HG03439 (cell line): ENCODE results near the gene PTPRA.
"Not testable (repeated sequence)": the region's sequence is repeated elsewhere in the genome, so short reads cannot be mapped to it uniquely, and the experiment has no call there.

ENCODE experiments used
- ATAC-seq: cut with Tn5 transposase; IDR thresholded peaks from one replicate; pipeline ENCODE4 v1.9.1; 2021; ENCODE audit warnings: mild to moderate bottlenecking, moderate library complexity; ENCODE audit not compliant: unreplicated experiment

The PTPRA gene

DNA sequence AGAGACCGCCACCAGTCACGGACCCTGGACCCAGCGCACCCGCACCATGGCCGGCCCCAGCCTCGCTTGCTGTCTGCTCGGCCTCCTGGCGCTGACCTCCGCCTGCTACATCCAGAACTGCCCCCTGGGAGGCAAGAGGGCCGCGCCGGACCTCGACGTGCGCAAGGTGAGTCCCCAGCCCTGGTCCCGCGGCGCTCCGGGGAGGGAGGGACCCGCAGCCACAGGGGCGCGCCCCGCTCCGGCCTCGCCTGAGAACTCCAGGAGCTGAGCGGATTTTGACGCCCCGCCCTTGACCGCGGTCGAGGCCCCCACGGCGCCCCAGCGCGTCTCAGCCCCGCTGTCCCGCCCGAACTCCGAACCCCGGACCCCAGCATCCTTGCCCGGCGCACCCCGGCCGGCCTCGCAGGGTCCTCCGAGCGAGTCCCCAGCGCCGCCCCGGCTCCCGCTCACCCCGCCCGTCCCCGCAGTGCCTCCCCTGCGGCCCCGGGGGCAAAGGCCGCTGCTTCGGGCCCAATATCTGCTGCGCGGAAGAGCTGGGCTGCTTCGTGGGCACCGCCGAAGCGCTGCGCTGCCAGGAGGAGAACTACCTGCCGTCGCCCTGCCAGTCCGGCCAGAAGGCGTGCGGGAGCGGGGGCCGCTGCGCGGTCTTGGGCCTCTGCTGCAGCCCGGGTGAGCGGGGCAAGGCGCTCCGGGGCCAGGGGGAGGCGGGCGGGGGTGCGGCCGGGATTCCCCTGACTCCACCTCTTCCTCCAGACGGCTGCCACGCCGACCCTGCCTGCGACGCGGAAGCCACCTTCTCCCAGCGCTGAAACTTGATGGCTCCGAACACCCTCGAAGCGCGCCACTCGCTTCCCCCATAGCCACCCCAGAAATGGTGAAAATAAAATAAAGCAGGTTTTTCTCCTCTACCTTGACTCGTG is 198.6 kb downstream of the PTPRA start, which contains the start of gene OXT:
Gene OXT, plus strand, starts transcription at position 11 of the 920 bp plus-strand sequence. Its CDS starts 36 bp downstream, at position 47.
- ATAC-seq: no peak

DNA sequence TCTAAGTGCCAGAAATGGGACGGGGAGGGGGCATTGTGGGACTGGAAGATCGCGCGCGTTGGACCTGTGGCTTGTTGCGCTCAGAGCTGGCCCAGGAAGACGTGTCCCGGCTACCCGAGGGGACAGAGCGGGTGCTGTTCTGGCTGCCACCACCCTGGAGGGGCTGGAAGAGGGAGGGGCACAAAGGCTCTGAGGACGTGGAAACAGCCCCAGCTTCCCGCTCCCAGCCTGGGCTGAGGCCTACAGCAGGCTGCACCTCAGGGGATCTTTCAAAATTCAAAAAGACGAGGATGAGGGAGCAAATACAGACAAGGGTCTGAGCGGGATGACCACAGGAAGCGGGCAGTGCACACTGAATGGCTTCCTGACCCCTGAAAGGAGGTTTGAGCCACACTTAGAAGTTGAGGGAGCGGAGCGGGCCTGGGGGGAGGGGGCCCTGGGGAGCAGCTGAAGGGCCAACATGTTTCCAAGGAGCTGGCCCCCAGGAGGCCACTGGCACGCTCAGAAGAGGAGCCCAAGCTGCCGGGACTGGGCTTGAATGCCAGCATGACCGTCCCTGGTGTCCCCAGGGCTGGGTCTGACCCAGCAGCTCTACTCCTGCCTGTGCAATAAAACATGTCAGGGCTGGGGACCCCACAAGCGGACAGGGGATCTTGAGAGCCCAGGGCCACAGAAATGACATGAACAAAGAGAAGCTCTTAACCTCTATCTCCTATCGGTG is 199.4 kb downstream of the PTPRA start:
- ATAC-seq: no peak

DNA sequence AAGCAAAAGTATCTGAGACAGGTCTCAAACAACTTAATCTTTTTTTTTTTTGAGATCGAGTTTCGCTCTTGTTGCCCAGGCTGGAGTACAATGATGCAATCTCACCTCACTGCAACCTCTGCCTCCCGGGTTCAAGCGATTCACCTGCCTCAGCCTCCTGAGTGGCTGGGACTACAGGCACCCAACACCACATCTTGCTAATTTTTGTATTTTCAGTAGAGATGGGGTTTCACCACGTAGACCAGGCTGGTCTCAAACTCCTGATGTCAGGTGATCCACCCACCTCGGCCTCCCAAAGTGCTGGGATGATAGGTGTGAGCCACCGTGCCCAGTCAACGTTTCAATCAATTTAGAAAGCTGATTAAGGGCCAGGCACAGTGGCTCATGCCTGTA is 200.0 kb downstream of the PTPRA start:
- not testable (repeated sequence) for ATAC-seq

DNA sequence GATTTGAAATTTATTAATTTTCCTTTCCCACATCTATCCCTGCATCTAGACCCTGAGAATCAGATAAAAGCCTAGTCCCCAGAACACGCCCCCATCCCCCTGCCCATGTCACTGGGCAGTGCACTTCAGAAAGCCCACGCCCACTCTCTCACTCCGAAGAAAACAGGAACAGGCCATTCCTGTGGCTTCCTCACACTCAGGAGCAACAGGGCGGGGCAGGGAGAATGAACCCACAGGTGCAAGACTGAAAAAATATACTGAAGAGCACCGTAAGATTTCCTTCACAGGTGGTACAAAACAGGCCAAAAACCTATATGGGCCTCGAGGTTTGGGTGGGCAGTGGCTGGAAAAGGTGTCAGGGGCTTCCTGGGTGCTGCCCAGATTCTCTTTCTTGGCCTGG is 201.5 kb downstream of the PTPRA start:
- no peak for ATAC-seq

DNA sequence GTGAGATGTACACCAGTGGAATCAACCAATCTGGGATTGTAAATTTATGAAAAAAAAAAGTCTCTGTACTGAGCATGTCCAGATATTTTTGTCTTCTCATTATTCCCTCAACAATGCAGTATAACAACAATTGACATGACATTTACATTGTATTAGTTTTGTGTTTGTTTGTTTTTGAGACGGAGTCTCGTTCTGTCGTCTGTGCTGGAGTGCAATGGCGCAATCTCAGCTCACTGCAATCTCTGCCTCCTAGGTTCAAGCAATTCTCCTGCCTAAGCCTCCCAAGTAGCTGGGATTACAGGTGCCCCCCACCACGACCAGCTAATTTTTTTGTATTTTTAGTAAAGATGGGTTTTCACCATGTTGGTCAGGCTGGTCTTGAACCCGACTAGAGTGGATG is 202.0 kb downstream of the PTPRA start:
- ATAC-seq: not testable (repeated sequence)

DNA sequence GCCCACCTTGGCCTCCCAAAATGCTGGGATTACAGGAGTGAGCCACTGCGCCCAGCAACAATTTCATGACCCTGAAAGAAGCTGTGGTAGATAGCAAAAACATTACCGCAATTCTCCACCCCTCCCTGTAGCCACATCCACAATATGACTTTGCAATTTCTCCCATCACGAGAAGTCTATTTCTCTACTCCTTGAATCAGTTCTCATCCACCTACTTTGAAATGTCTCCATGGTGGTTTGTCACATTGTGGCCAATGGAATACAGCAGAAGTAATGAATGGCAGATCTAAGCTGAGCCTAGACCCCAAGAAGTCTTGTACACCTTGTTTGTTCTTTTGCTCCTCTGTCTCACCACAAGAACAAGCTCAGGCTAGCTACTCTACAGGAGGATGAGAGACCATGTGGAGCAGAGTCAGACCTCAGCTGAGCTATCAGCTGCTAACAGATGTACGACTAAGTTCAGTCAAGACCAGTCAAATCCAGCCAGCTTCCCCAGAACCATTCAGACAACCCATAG is 204.4 kb downstream of the PTPRA start:
- no peak for ATAC-seq

DNA sequence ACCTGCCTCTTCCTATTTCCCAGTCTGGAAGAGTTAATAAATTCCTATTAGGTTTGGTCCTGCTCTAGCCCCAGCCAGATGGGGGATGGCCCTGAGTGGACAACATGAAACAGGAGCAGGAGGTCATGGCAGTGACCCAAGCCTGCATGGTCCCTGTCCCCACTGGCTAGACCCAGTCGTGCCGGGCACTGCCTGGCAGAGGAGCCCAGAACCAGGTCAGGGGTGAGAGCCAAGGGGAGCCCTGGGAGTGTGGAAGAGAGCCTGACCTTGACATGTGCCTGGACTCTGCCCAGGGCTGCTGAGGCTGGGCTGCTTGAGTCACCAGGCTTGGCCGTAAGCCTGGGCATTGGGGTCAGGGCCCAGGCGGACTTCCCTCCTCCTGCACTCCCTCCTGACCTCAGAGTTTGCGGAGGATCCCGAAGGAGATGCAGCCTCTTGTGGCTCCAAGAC is 207.7 kb downstream of the PTPRA start:
- no peak for ATAC-seq

DNA sequence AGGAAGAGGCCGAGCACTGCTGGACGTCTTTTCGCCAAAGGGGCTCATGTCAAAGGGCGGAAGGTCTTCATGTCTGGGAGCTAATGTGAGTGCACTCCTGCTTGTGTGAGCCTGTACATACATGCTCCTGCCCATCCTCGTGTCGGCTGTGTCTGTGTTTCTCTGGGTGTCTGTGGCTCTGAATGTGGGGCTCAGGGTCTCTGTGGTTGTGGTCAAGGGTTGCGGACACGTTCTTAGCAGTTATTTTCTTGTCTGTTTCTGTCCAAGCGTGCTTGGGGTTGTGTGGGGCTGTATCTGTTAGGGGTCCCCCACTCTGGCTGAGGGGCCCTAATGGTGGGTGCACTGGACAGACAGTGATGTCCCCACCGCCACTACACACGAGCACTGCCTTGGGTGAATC is 208.4 kb downstream of the PTPRA start:
- ATAC-seq: no peak

DNA sequence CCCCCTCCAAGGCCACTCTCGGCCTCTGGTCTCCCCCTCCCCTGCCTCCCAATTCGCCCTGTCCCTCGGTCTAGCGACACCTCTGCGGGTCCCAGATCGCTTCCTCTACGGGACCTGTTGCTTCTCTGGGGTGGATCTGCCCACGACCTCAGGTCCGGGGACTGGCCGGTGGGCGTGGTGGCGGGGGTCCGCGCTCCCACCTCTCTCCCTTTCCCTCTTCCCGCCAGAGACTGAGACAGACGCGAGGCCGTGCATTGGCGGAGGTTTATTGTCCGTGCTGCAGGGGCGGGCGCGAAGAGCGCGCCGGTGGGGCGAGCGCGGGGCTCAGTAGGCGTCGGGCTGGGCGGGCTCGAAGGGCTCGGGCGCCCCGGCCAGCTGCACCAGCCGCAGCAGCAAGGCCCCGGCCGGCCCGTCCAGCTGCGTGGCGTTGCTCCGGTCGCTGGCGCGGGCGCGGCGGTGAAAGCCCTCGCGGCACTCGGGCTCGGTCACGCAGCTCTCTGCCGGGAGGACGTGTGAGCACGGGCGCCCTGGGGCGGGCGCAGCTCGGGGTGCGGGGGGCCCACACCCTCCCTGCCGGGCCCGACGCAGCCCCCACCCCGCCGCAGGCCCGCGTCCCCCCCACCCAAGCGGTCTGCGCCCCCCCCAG is 209.1 kb downstream of the PTPRA start:
- ATAC-seq: no peak

DNA sequence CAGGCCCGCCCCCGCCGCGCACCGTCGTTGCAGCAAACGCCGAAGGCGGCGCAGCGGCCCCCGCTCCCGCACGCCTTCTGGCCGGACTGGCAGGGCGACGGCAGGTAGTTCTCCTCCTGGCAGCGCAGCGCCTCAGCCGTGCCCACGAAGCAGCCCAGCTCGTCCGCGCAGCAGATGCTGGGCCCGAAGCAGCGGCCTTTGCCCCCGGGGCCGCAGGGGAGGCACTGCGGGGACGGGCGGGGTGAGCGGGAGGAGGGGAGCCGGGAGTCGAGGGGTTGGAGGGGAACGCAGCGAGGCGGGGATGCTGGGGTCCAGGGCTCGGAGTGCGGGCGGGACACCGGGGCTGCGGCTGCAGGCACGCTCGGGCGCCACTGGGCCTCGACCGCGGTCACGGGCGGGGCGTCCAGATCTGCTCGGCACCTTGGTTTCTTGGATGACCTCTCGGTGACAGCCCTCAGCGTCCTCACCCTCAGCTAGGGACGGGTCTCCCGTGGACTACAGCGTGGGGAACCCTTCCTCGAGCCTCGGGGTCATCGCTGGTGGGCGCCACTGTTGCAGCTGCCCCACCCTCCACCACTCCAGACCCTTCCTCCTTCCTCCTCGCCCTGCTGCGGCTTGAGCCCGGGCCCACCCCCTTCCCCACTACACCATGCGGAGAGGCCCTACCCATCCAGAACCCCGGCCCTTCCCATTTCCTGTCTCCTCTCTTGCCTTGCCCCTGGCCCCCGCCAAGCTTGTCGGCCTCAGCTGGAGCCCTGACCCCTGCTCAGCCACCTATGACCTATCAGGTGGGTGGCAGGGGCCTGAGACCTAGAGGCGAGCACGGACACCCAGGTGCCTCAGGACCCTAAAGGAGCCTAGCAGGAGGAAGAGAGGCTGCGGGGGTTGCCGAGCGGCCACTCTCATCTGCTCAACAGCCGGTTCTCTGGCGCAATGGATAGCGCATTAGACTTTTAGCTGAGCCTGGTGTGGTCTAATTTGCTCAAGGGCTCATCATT is 210.0 kb downstream of the PTPRA start:
- no peak for ATAC-seq

DNA sequence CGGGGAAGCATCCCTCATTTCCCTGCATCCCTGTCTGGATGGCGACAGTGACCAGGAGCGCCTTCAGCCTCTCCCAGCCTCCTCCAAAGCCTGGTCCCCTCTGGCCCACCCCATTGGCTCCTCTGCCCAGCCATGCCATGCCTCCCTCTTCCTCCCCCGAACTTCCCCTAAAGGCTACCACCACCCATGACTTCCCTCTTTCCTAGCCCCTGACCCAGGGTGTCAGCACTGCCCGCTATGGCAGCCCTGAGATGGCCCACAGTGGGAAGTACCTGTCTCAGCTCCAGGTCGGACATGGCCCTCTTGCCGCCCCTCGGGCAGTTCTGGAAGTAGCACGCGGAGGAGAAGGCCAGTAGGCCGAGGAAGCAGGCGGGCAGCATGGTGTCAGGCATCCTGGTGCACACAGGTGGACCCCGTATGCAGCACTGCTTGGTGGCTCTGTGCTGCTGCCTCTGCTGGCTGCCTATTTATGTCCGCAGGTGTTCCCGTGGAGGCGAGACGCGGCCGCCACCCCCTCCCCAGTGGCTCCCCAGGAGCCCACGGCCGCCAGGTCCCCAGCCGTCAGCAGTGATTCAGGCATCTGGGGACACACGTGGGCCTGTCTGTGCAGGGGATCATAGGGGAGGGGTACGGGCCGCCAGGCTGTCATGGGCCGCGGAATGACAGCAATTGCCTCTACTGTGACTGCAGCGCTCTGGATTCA is 211.2 kb downstream of the PTPRA start, which contains the start of gene AVP:
Gene AVP, minus strand, starts transcription at position 442 of the 703 bp plus-strand sequence. Its CDS starts 50 bp downstream, at position 392.
- ATAC-seq: no peak

DNA sequence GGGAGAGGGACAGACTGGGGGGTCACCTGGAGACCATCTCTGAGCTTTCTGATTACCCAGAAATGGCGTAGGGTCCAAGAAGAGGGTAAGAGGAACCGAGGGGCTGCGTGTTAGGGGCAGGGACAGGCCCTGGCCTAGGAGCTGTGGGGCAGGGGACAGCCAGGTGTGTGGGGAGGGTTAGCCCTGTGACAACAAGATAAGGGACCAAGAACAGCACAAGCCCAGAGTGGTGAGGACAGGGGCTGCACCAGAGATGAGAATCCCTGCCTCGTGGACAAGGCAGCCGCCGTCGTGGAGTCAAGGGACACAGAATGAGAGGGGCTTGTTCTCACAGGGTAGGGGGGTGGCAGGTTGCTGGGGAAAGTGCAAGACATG is 211.7 kb downstream of the PTPRA start:
- ATAC-seq: no peak

DNA sequence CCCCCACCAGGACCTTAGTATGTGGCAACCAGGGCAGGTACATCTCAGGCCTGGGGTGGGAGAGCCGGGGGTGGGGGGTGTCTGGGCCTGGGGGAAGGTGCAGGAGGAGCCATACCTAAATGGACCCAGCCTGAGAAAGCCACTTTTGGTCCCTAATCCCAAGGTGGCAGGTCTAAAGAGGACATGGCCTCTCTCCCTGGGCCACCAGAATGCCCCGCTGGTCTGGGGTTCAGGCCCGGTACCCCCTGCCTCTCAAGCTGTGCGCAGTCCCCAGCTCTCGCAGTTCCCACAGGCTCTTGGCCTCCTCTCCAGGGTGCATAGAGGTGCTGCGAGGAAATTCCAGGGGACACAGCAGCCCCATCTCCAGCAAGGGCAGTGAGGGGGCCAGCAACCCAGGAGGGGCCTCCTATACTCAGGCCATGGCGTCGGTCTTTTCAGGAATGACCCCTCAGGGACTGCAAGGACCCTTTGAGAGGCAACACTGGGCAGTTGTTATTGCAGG is 212.3 kb downstream of the PTPRA start:
- ATAC-seq: no peak

DNA sequence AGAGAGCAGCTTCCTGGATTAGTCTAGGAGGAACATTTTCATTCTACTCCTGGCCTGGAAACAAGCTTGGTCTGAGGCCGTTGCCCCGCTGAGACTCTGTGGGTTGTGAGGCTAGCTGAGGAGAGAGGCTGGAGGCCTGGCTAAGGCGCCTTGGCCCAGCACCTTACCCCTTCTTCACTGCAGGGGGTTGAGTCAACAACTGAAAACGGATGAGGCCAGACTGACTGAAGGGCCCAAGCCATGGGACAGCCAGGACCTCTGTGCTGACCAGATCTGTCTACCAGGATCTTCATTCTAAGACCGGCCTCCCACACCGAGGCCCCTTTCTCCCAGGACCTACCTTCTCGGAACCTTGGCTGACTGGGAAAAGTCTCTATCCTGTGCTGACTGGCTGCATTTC is 214.8 kb downstream of the PTPRA start:
- ATAC-seq: no peak
